Hepatocyte (in vitro differentiated cells): ENCODE data around the gene PRKAR2A.

Source experiments
- CTCF ChIP-seq: fragments of 200-600 bp; sonication (generic); IDR thresholded peaks from 2 replicates; pipeline ENCODE4 v1.5.1; 2016; ENCODE audit warnings: antibody characterized with exemption, mild to moderate bottlenecking; ENCODE audit not compliant: poor library complexity
- EZH2 ChIP-seq: fragments of 200-600 bp; sonication (generic); IDR thresholded peaks from 2 replicates; pipeline ENCODE4 v1.6.1; 2016; ENCODE audit warnings: antibody characterized with exemption, mild to moderate bottlenecking, borderline replicate concordance
- EZH2phosphoT487 ChIP-seq: fragments of 200-600 bp; sonication (generic); IDR thresholded peaks from one replicate; pipeline ENCODE4 v1.6.1; 2018; ENCODE audit warnings: antibody characterized with exemption, mild to moderate bottlenecking, low read depth, moderate library complexity; ENCODE audit not compliant: unreplicated experiment, severe bottlenecking

- TF ChIP-seq CTCF (no peak), EZH2 (no peak), EZH2phosphoT487 (no peak)
Measured at GRCh38 chr3:48776854-48777253, 70.8 kb downstream of the PRKAR2A start.
